ENCODE measurements around the gene LOXHD1. TPM values are rescaled to one million over a fixed set of nuclear protein-coding genes. Genes with fewer than 3 reads are reported as not detected.

The LOXHD1 gene
- total and polyA plus RNA-seq, 4 experiments from 2014 or later: not detected

GRCh38 chr18:46559946-46560670 is 96.9 kb downstream of the LOXHD1 start:
- no peaks in the 10 kb centered on the region for H3K36me3 ChIP-seq (ENCODE audit: insufficient read depth, low read length)
- Mint-ChIP-seq H3K36me3 (no peaks in the 10 kb centered on the region), H3K4me3 (no peak overlapping the region), H3K27ac (no peak overlapping the region), H3K4me1 (no peaks in the 10 kb centered on the region), H3K27me3 (peaks cover 0 to 4% of the 10 kb centered on the region in 2 donors), H3K9me3 (no peaks in the 10 kb centered on the region)
- intact Hi-C loops (cut with micrococcal nuclease): no loop called here
- no peak for DNase-seq
- H3K27me3 ChIP-seq (ENCODE audit: insufficient read depth, low read length): no peaks in the 10 kb centered on the region
- CTCF ChIA-PET (ENCODE audit: partially characterized antibody): no interaction called here
- POLR2A ChIA-PET (ENCODE audit: partially characterized antibody): no interaction called here
- no peaks in the 10 kb centered on the region for H3K4me1 ChIP-seq (ENCODE audit: insufficient read depth, low read length)
- no peak overlapping the region for H3K27ac ChIP-seq (ENCODE audit: low read depth, low read length)
- H3K9me3 ChIP-seq (ENCODE audit: control insufficient read depth in 1 of 2, low read length in 2 of 2): no peaks in the 10 kb centered on the region
- H3K4me3 ChIP-seq (ENCODE audit: low read length in 2 of 2): no peak overlapping the region

GRCh38 chr18:46559296-46559695 is 97.7 kb downstream of the LOXHD1 start:
- Histone ChIP-seq H3K9me3 (ENCODE audit: control insufficient read depth in 1 of 2, low read length in 2 of 2) (no peaks in the 10 kb centered on the region), H3K36me3 (ENCODE audit: insufficient read depth, low read length) (no peaks in the 10 kb centered on the region), H3K4me1 (ENCODE audit: insufficient read depth, low read length) (no peaks in the 10 kb centered on the region), H3K27ac (ENCODE audit: low read depth, low read length) (no peak overlapping the region), H3K4me3 (ENCODE audit: low read length in 2 of 2) (no peak overlapping the region), H3K27me3 (ENCODE audit: insufficient read depth, low read length) (no peaks in the 10 kb centered on the region)
- Mint-ChIP-seq H3K27me3 (peaks cover 0 to 4% of the 10 kb centered on the region in 2 donors), H3K9me3 (no peaks in the 10 kb centered on the region), H3K4me3 (no peak overlapping the region), H3K36me3 (no peaks in the 10 kb centered on the region), H3K27ac (no peak overlapping the region), H3K4me1 (no peaks in the 10 kb centered on the region)
- intact Hi-C loops (cut with micrococcal nuclease): no loop called here
- CTCF ChIA-PET (ENCODE audit: partially characterized antibody): no interaction called here
- POLR2A ChIA-PET (ENCODE audit: partially characterized antibody): no interaction called here
- DNase-seq: no peak

- no peaks in the 10 kb centered on the region for H3K4me1 ChIP-seq (ENCODE audit: insufficient read depth, low read length)
- POLR2A ChIA-PET (ENCODE audit: partially characterized antibody): no interaction called here
- no peak overlapping the region for H3K4me3 Mint-ChIP-seq
- CTCF ChIA-PET (ENCODE audit: partially characterized antibody): no interaction called here
- no peak overlapping the region for H3K27ac Mint-ChIP-seq
- H3K9me3 Mint-ChIP-seq: peaks cover 0 to 2% (median 0%) of the 10 kb centered on the region in 8 donors
- H3K4me1 Mint-ChIP-seq: no peaks in the 10 kb centered on the region
- intact Hi-C loops (cut with micrococcal nuclease): no loop called here
- no peaks in the 10 kb centered on the region for H3K9me3 ChIP-seq (ENCODE audit: control insufficient read depth in 1 of 2, low read length in 2 of 2)
- no peak for DNase-seq
- no peaks in the 10 kb centered on the region for H3K36me3 ChIP-seq (ENCODE audit: insufficient read depth, low read length)
- no peaks in the 10 kb centered on the region for H3K36me3 Mint-ChIP-seq
- H3K27me3 Mint-ChIP-seq: peaks cover 0 to 3% of the 10 kb centered on the region in 2 donors
- H3K27ac ChIP-seq (ENCODE audit: low read depth, low read length): no peak overlapping the region
- H3K27me3 ChIP-seq (ENCODE audit: insufficient read depth, low read length): no peaks in the 10 kb centered on the region
- no peak overlapping the region for H3K4me3 ChIP-seq (ENCODE audit: low read length in 2 of 2)
Observed at GRCh38 chr18:46556590-46557206, 100.3 kb downstream of the LOXHD1 start.

- no peaks in the 10 kb centered on the region for H3K36me3 Mint-ChIP-seq
Observed at GRCh38 chr18:46555724-46556123, 101.3 kb downstream of the LOXHD1 start.

GRCh38 chr18:46555213-46555612 is 101.8 kb downstream of the LOXHD1 start:
- ChIA-PET POLR2A (ENCODE audit: partially characterized antibody) (no interaction called here), CTCF (ENCODE audit: partially characterized antibody) (interaction anchor here (1.2 to 2.1 kb wide), 2 partner anchors 70 to 103 kb away, joined by 3 to 10 read pairs; no protein-coding TSS in a partner anchor)
- H3K4me1 ChIP-seq (ENCODE audit: insufficient read depth, low read length): no peaks in the 10 kb centered on the region
- no peak for DNase-seq
- no peak overlapping the region for H3K27ac ChIP-seq (ENCODE audit: low read depth, low read length)
- no peak overlapping the region for H3K4me3 ChIP-seq (ENCODE audit: low read length in 2 of 2)
- Mint-ChIP-seq H3K27ac (no peak overlapping the region), H3K4me1 (no peaks in the 10 kb centered on the region), H3K36me3 (no peaks in the 10 kb centered on the region), H3K27me3 (no peaks in the 10 kb centered on the region), H3K4me3 (no peak overlapping the region), H3K9me3 (peaks cover 0 to 8% (median 0%) of the 10 kb centered on the region in 8 donors)
- intact Hi-C loops (cut with micrococcal nuclease): no loop called here
- no peaks in the 10 kb centered on the region for H3K9me3 ChIP-seq (ENCODE audit: control insufficient read depth in 1 of 2, low read length in 2 of 2)
- no peaks in the 10 kb centered on the region for H3K27me3 ChIP-seq (ENCODE audit: insufficient read depth, low read length)
- H3K36me3 ChIP-seq (ENCODE audit: insufficient read depth, low read length): no peaks in the 10 kb centered on the region

More at GRCh38 chr18:46555724-46556123, 101.3 kb downstream of the LOXHD1 start:
- ChIA-PET POLR2A (ENCODE audit: partially characterized antibody) (no interaction called here), CTCF (ENCODE audit: partially characterized antibody) (interaction anchor here (2.1 kb wide), 1 partner anchor 102 kb away, joined by 10 read pairs; no protein-coding TSS in a partner anchor)
- no peaks in the 10 kb centered on the region for H3K36me3 ChIP-seq (ENCODE audit: insufficient read depth, low read length)
- H3K4me1 ChIP-seq (ENCODE audit: insufficient read depth, low read length): no peaks in the 10 kb centered on the region
- no peak overlapping the region for H3K4me3 ChIP-seq (ENCODE audit: low read length in 2 of 2)
- intact Hi-C loops (cut with micrococcal nuclease): no loop called here
- no peak overlapping the region for H3K4me3 Mint-ChIP-seq
- no peak overlapping the region for H3K27ac Mint-ChIP-seq
- H3K27me3 ChIP-seq (ENCODE audit: insufficient read depth, low read length): no peaks in the 10 kb centered on the region
- H3K27me3 Mint-ChIP-seq: no peaks in the 10 kb centered on the region
- no peaks in the 10 kb centered on the region for H3K9me3 ChIP-seq (ENCODE audit: control insufficient read depth in 1 of 2, low read length in 2 of 2)
- H3K9me3 Mint-ChIP-seq: peaks cover 0 to 5% (median 0%) of the 10 kb centered on the region in 8 donors
- H3K4me1 Mint-ChIP-seq: no peaks in the 10 kb centered on the region
- no peak for DNase-seq
- no peak overlapping the region for H3K27ac ChIP-seq (ENCODE audit: low read depth, low read length)

GRCh38 chr18:46554406-46555080 is 102.5 kb downstream of the LOXHD1 start:
- no peaks in the 10 kb centered on the region for H3K36me3 Mint-ChIP-seq
- H3K9me3 ChIP-seq (ENCODE audit: control insufficient read depth in 1 of 2, low read length in 2 of 2): no peaks in the 10 kb centered on the region
- no peaks in the 10 kb centered on the region for H3K4me1 ChIP-seq (ENCODE audit: insufficient read depth, low read length)
- CTCF ChIA-PET (ENCODE audit: partially characterized antibody): interaction anchor here (1.1 to 2.1 kb wide), 3 partner anchors 37 to 103 kb away, joined by 3 to 10 read pairs (median 4); no protein-coding TSS in a partner anchor
- POLR2A ChIA-PET (ENCODE audit: partially characterized antibody): no interaction called here
- H3K27me3 ChIP-seq (ENCODE audit: insufficient read depth, low read length): no peaks in the 10 kb centered on the region
- intact Hi-C loops (cut with micrococcal nuclease): no loop called here
- H3K4me3 Mint-ChIP-seq: no peak overlapping the region
- peaks cover 0 to 8% (median under 1%) of the 10 kb centered on the region in 8 donors for H3K9me3 Mint-ChIP-seq
- no peaks in the 10 kb centered on the region for H3K4me1 Mint-ChIP-seq
- no peaks in the 10 kb centered on the region for H3K36me3 ChIP-seq (ENCODE audit: insufficient read depth, low read length)
- DNase-seq: no peak
- no peak overlapping the region for H3K4me3 ChIP-seq (ENCODE audit: low read length in 2 of 2)
- H3K27ac Mint-ChIP-seq: no peak overlapping the region
- no peak overlapping the region for H3K27ac ChIP-seq (ENCODE audit: low read depth, low read length)
- no peaks in the 10 kb centered on the region for H3K27me3 Mint-ChIP-seq

GRCh38 chr18:46550609-46551008 is 106.4 kb downstream of the LOXHD1 start:
- intact Hi-C loops (cut with micrococcal nuclease): no loop called here
- no peaks in the 10 kb centered on the region for H3K36me3 ChIP-seq (ENCODE audit: insufficient read depth, low read length)
- ChIA-PET POLR2A (ENCODE audit: partially characterized antibody) (no interaction called here), CTCF (ENCODE audit: partially characterized antibody) (no interaction called here)
- no peak overlapping the region for H3K27ac ChIP-seq (ENCODE audit: low read depth, low read length)
- Mint-ChIP-seq H3K36me3 (no peaks in the 10 kb centered on the region), H3K27me3 (peaks cover 3 to 9% of the 10 kb centered on the region in 2 donors), H3K4me3 (no peak overlapping the region), H3K9me3 (peaks cover 0 to 10% (median 5%) of the 10 kb centered on the region in 8 donors), H3K4me1 (no peaks in the 10 kb centered on the region), H3K27ac (no peak overlapping the region)
- H3K4me3 ChIP-seq (ENCODE audit: low read length in 2 of 2): no peak overlapping the region
- no peaks in the 10 kb centered on the region for H3K4me1 ChIP-seq (ENCODE audit: insufficient read depth, low read length)
- no peak for DNase-seq
- no peaks in the 10 kb centered on the region for H3K27me3 ChIP-seq (ENCODE audit: insufficient read depth, low read length)
- no peaks in the 10 kb centered on the region for H3K9me3 ChIP-seq (ENCODE audit: control insufficient read depth in 1 of 2, low read length in 2 of 2)

All from CD4-positive, alpha-beta memory T cell (primary cell).